Activated T-helper 1 cell treated with anti-CD3 and anti-CD28 coated beads, Interleukin-12 subunit alpha, Interleukin-12 subunit beta, Interleukin-2, Interleukin-4 antibody, amounts not matched to agents 30 ng/mL and 10 ng/mL and 1 ng/mL, durations not matched to agents 14 hours and 24 hours and 36 hours (primary cell): ENCODE results near the gene SUGT1. TPM values are rescaled to one million over a fixed set of nuclear protein-coding genes. Genes with fewer than 3 reads are reported as not detected.
"Not testable (repeated sequence)": the region's sequence is repeated elsewhere in the genome, so short reads cannot be mapped to it uniquely, and the experiment has no call there.

ENCODE experiments used
- DNase-seq: peaks from one replicate; pipeline ENCODE4 v3.0.0; 2021; ENCODE audit warnings: low spot score
- H3K27ac Mint-ChIP-seq: one replicate; pipeline ENCODE4 v1.8.0; 2021; ENCODE audit warnings: mild to moderate bottlenecking, mixed read lengths
- H3K27me3 Mint-ChIP-seq: one replicate; pipeline ENCODE4 v1.8.0; 2022; ENCODE audit warnings: mild to moderate bottlenecking, moderate library complexity, mixed read lengths; ENCODE audit not compliant: insufficient read depth
- H3K36me3 Mint-ChIP-seq: one replicate; pipeline ENCODE4 v1.8.0; 2021; ENCODE audit warnings: low read depth, mixed read lengths
- H3K4me1 Mint-ChIP-seq: one replicate; pipeline ENCODE4 v1.8.0; 2021; ENCODE audit warnings: low read depth, mixed read lengths
- H3K4me3 Mint-ChIP-seq: one replicate; pipeline ENCODE4 v1.8.0; 2021; ENCODE audit warnings: mild to moderate bottlenecking, moderate library complexity, mixed read lengths
- H3K9me3 Mint-ChIP-seq: one replicate; pipeline ENCODE4 v1.8.0; 2021; ENCODE audit warnings: mixed read lengths
- intact Hi-C: fragments of 100-400 bp; cut with micrococcal nuclease; formaldehyde crosslinking; loops from one replicate; pipeline ENCODE4 v1.15.1; 2024
- total RNA-seq: library from RNA; stranded (reverse); gene quantifications from 2 replicates; pipeline ENCODE4 v1.2.3, GENCODE V29; 2022

SUGT1 gene
- total RNA-seq, 1 donor from 2014 or later = 63.3 TPM

- Mint-ChIP-seq H3K27me3 (no peaks in the 10 kb centered on the region), H3K4me3 (no peak overlapping the region), H3K4me1 (peaks cover 7% of the 10 kb centered on the region), H3K9me3 (no peaks in the 10 kb centered on the region), H3K36me3 (peaks cover 36% of the 10 kb centered on the region), H3K27ac (no peak overlapping the region)
- intact Hi-C loops = no loop called here
- DNase-seq = no peak
Measured at GRCh38 chr13:52677823-52678222, 25.2 kb downstream of the SUGT1 start.

GRCh38 chr13:52685806-52686205 lies 33.2 kb downstream of the SUGT1 start:
- DNase-seq, H3K27me3 Mint-ChIP-seq, H3K4me1 Mint-ChIP-seq, intact Hi-C loops, H3K27ac Mint-ChIP-seq, H3K9me3 Mint-ChIP-seq, H3K4me3 Mint-ChIP-seq: not testable (repeated sequence)
- peaks cover 33% of the 10 kb centered on the region for H3K36me3 Mint-ChIP-seq

- H3K4me1 Mint-ChIP-seq = peaks cover 7% of the 10 kb centered on the region
- no peak for DNase-seq
- no peak overlapping the region for H3K27ac Mint-ChIP-seq
- intact Hi-C loops = no loop called here
- H3K27me3 Mint-ChIP-seq = no peaks in the 10 kb centered on the region
- H3K4me3 Mint-ChIP-seq = no peak overlapping the region
- H3K9me3 Mint-ChIP-seq = no peaks in the 10 kb centered on the region
- peaks cover 35% of the 10 kb centered on the region for H3K36me3 Mint-ChIP-seq
Measured at GRCh38 chr13:52686376-52686775, 33.7 kb downstream of the SUGT1 start.

- Mint-ChIP-seq H3K27ac (peak overlapping the region; percentile 55), H3K27me3 (no peaks in the 10 kb centered on the region), H3K4me1 (peaks cover 18% of the 10 kb centered on the region), H3K4me3 (no peak overlapping the region), H3K9me3 (no peaks in the 10 kb centered on the region), H3K36me3 (peaks cover 9% of the 10 kb centered on the region)
- peak; percentile 4 for DNase-seq
- intact Hi-C loops = loop anchor here (1.0 to 5.0 kb wide), 2 partner anchors 44 to 239 kb away; partner anchors contain the start of genes CKAP2 and SUGT1
Measured at GRCh38 chr13:52695856-52696255, 43.2 kb downstream of the SUGT1 start.

- no peaks in the 10 kb centered on the region for H3K27me3 Mint-ChIP-seq
Measured at GRCh38 chr13:52696566-52696965, 43.9 kb downstream of the SUGT1 start.

GRCh38 chr13:52701728-52702465 lies 49.3 kb downstream of the SUGT1 start:
- H3K27me3 Mint-ChIP-seq = no peaks in the 10 kb centered on the region
- intact Hi-C loops = no loop called here

More at GRCh38 chr13:52696566-52696965, 43.9 kb downstream of the SUGT1 start:
- DNase-seq = no peak
- intact Hi-C loops = loop anchor here (1.0 to 5.0 kb wide), 2 partner anchors 44 to 239 kb away; partner anchors contain the start of genes CKAP2 and SUGT1
- Mint-ChIP-seq H3K4me3 (no peak overlapping the region), H3K4me1 (peaks cover 18% of the 10 kb centered on the region), H3K36me3 (peaks cover 5% of the 10 kb centered on the region), H3K9me3 (no peaks in the 10 kb centered on the region), H3K27ac (no peak overlapping the region)

GRCh38 chr13:52703482-52703881 lies 50.8 kb downstream of the SUGT1 start:
- H3K36me3 Mint-ChIP-seq = peaks cover 1% of the 10 kb centered on the region
- no peak overlapping the region for H3K4me3 Mint-ChIP-seq
- H3K27ac Mint-ChIP-seq = no peak overlapping the region
- H3K4me1 Mint-ChIP-seq = no peaks in the 10 kb centered on the region
- intact Hi-C loops = no loop called here
- H3K9me3 Mint-ChIP-seq = no peaks in the 10 kb centered on the region
- no peaks in the 10 kb centered on the region for H3K27me3 Mint-ChIP-seq
- DNase-seq = no peak

More at GRCh38 chr13:52701728-52702465, 49.3 kb downstream of the SUGT1 start:
- H3K27ac Mint-ChIP-seq = no peak overlapping the region
- H3K36me3 Mint-ChIP-seq = peaks cover 1% of the 10 kb centered on the region
- DNase-seq = no peak
- no peaks in the 10 kb centered on the region for H3K9me3 Mint-ChIP-seq
- no peaks in the 10 kb centered on the region for H3K4me1 Mint-ChIP-seq
- H3K4me3 Mint-ChIP-seq = no peak overlapping the region

GRCh38 chr13:52706081-52706480 lies 53.4 kb downstream of the SUGT1 start:
- no peak for DNase-seq
- Mint-ChIP-seq H3K27me3 (no peaks in the 10 kb centered on the region), H3K9me3 (no peaks in the 10 kb centered on the region), H3K36me3 (no peaks in the 10 kb centered on the region), H3K27ac (no peak overlapping the region), H3K4me1 (no peaks in the 10 kb centered on the region), H3K4me3 (no peak overlapping the region)
- intact Hi-C loops = no loop called here

- no peaks in the 10 kb centered on the region for H3K27me3 Mint-ChIP-seq
- intact Hi-C loops = no loop called here
- H3K4me3 Mint-ChIP-seq = no peak overlapping the region
- no peaks in the 10 kb centered on the region for H3K4me1 Mint-ChIP-seq
- no peak for DNase-seq
- no peaks in the 10 kb centered on the region for H3K9me3 Mint-ChIP-seq
- H3K27ac Mint-ChIP-seq = no peak overlapping the region
- H3K36me3 Mint-ChIP-seq = no peaks in the 10 kb centered on the region
Measured at GRCh38 chr13:52707375-52707774, 54.7 kb downstream of the SUGT1 start.

GRCh38 chr13:52708266-52708665 lies 55.6 kb downstream of the SUGT1 start:
- DNase-seq, H3K4me1 Mint-ChIP-seq, H3K4me3 Mint-ChIP-seq, H3K36me3 Mint-ChIP-seq, H3K27ac Mint-ChIP-seq, H3K27me3 Mint-ChIP-seq, intact Hi-C loops, H3K9me3 Mint-ChIP-seq: not testable (repeated sequence)

GRCh38 chr13:52711286-52711685 lies 58.6 kb downstream of the SUGT1 start:
- Mint-ChIP-seq H3K36me3 (no peaks in the 10 kb centered on the region), H3K27ac (no peak overlapping the region)
- intact Hi-C loops = no loop called here

GRCh38 chr13:52712385-52712784 lies 59.7 kb downstream of the SUGT1 start:
- Mint-ChIP-seq H3K36me3 (no peaks in the 10 kb centered on the region), H3K9me3 (no peaks in the 10 kb centered on the region), H3K4me1 (no peaks in the 10 kb centered on the region), H3K27me3 (peaks cover 5% of the 10 kb centered on the region), H3K27ac (no peak overlapping the region), H3K4me3 (no peak overlapping the region)
- no peak for DNase-seq
- intact Hi-C loops = no loop called here

More at GRCh38 chr13:52711286-52711685, 58.6 kb downstream of the SUGT1 start:
- H3K4me3 Mint-ChIP-seq = no peak overlapping the region
- no peak for DNase-seq
- H3K4me1 Mint-ChIP-seq = no peaks in the 10 kb centered on the region
- no peaks in the 10 kb centered on the region for H3K9me3 Mint-ChIP-seq
- H3K27me3 Mint-ChIP-seq = peaks cover 3% of the 10 kb centered on the region

GRCh38 chr13:52713894-52714293 lies 61.3 kb downstream of the SUGT1 start:
- DNase-seq = no peak
- H3K9me3 Mint-ChIP-seq = no peaks in the 10 kb centered on the region
- intact Hi-C loops = no loop called here

More at GRCh38 chr13:52713894-52714293, 61.3 kb downstream of the SUGT1 start:
- H3K27me3 Mint-ChIP-seq = peaks cover 9% of the 10 kb centered on the region
- H3K4me1 Mint-ChIP-seq = no peaks in the 10 kb centered on the region
- no peak overlapping the region for H3K27ac Mint-ChIP-seq
- no peak overlapping the region for H3K4me3 Mint-ChIP-seq
- no peaks in the 10 kb centered on the region for H3K36me3 Mint-ChIP-seq
